Stimulated activated CD8-positive, alpha-beta memory T cell treated with anti-CD3 and anti-CD28 coated beads, Interleukin-12 subunit alpha, Interleukin-12 subunit beta, amount 100 ng/mL, for 24 hours (primary cell): Measurements from ENCODE around the gene DGKK.

ENCODE experiments used
- DNase-seq: peaks from one replicate; pipeline ENCODE4 v3.0.0-alpha.2; 2020; ENCODE audit errors: extremely low read depth

The DGKK gene

DNA sequence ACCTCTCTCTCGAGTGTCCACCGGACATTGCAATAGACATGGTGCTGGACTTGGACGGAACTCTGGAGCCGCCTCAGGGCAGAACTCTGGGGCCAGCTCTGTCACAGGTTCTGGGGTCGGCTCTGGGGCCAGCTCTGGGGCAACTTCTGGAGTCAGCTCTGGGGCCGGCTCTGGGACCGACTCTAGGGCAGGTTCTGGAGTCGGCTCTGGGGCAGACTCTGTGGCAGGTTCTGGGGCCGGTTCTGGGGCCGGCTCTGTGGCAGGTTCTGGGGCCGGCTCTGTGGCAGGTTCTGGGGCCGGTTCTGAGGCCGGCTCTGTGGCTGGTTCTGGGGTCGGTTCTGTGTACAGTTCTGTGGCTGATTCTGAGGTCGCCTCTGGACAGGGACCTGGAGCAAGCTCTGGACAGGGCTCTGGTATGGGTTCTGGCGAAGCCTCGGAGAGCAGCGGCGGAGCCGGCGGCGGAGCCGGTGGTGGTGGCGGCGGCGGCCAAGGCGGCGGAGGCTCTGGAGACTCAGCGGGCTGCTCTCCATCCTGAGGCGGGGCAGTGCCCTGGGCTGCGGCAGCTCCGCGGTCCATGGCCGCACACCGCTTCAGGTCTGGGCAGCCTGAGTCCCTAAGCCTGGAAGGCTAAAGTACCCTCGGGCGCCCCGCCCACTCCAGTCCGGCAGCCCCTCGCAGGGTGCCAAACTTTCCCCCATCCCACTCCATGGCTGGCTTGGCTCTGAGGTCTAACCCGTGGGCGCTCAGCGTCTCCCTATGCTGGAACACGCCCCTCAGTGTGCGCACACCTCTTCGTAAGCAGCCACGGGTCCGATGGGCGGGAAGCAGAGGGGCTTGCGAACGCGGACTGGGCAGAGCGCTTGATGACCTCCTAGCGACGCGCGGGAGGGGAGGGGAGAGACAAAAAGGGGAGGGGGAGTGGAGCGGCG, at the start of gene DGKK:
TSS of gene DGKK (minus strand) at position 723 of the 929 bp plus-strand sequence. CDS start at position 576, 147 bp downstream.
- DNase-seq, result no peak

- DNase-seq, result no peak
These were observed 44.2 kb upstream of the DGKK start for GRCh38 chrX:50514811-50515210.

DNA sequence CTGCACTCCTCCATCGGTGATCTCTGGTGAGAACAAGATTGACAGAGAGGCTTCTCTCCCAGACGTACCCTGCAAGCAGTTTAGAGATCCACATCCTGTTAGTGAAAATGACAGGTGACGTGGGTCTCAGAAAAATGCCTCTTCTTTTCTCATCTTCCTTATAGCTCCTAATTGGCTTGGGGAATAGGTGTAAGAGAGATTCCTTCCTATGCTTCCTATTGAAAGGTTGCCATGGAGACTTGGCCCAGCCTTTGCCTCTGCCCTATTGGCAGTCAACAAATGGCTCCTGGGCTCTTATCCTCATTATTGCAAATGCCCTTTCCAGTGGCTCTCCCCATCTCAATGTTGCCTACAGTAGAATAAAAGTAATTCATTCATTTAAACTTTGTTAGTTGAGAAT, 26.5 kb upstream of the DGKK start:
- DNase-seq, result no peak

- DNase-seq, result no peak
These were observed 25.0 kb upstream of the DGKK start for GRCh38 chrX:50495616-50496015.

GRCh38 chrX:50492720-50493119, 22.1 kb upstream of the DGKK start:
- no peak for DNase-seq

GRCh38 chrX:50484662-50485061, 14.0 kb upstream of the DGKK start:
- DNase-seq, result no peak

- DNase-seq, result no peak
These were observed 12.7 kb upstream of the DGKK start for GRCh38 chrX:50483283-50483682.

DNA sequence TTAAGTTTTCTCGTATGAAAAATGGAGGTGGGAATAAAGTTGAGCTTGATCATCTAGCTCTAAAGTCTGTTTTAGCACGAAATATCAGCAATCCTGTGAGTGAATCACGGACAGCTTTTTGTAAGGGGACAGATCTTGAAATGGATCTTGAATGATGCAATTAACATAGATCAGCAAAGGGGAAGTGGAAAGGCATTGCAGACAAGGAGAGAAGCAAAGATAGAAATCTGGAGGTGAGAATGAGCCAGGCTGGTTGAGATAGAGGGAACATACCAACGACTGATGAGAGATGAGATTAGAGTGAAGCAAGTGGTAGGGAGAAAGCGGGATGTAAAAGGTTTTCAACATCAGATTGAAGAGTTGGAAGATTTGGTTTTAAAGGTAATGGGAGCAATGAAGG, 4.6 kb upstream of the DGKK start:
- no peak for DNase-seq

GRCh38 chrX:50471390-50471789, 765 bp upstream of the DGKK start:
- no peak for DNase-seq

- DNase-seq, result no peak
These were observed 1.4 kb downstream of the DGKK start for GRCh38 chrX:50469206-50469605.

DNA sequence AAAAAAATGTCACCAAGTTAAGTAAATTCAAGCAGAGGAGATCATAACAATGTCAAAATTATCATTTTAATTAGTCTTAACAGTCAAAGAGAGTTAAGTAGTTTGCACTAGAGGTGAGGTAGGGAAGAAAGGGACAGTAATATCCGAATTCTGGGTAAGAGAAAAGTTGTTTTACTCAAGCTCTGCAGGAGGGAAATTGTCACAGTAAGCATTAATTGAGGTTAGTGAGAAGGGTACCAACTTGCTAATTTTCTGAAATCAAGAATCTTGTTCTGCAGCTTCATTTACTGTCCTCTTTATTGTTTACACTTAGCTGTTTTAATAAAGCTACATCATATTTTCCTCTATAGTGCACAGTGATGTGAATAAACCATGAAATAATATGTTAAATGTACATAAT, 11.0 kb downstream of the DGKK start:
- no peak for DNase-seq

GRCh38 chrX:50458483-50458882, 12.1 kb downstream of the DGKK start:
- DNase-seq, result no peak

GRCh38 chrX:50456712-50457484, 13.7 kb downstream of the DGKK start:
- no peak for DNase-seq

- DNase-seq, result no peak
These were observed 17.8 kb downstream of the DGKK start for GRCh38 chrX:50452782-50453181.

GRCh38 chrX:50450324-50450723, 20.3 kb downstream of the DGKK start:
- DNase-seq, result no peak

DNA sequence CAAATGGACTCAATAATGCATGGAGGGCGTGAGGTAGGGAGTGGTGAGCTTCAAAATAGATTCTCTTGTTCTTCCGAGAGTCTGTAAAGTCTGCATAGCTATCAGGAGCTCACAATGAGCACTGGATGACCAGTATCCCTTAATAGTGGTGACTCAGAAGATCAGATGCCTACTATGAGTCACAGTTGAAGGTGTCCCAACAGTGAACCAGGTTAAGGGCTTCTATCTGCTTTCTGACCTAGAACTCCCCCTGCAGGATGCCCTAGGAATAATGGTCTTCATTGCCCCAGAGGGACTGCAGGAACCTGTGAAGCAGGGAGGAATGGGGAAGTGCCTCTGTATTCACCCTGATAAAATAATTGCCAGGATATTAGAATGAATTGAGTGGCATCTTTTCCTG, 22.1 kb downstream of the DGKK start:
- DNase-seq, result no peak

DNA sequence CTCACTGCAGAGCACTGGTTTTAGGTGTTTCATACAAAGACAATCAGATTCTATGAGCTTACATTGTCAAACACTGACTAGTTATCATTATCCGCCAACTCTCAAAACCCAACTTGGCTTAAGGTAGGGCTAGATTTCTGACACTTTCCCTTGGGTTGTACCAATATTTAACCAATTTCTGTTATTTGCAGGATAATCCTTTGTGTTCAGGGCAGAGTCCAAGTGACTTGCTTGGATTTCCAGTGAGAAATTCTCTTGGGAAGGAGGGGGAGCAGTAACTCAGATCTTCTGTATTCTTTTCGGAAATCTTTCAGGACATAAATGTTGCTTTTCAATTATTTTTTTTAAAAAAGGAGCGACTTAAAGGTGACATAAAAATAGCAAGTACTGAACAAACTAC, 23.1 kb downstream of the DGKK start:
- DNase-seq, result no peak

DNA sequence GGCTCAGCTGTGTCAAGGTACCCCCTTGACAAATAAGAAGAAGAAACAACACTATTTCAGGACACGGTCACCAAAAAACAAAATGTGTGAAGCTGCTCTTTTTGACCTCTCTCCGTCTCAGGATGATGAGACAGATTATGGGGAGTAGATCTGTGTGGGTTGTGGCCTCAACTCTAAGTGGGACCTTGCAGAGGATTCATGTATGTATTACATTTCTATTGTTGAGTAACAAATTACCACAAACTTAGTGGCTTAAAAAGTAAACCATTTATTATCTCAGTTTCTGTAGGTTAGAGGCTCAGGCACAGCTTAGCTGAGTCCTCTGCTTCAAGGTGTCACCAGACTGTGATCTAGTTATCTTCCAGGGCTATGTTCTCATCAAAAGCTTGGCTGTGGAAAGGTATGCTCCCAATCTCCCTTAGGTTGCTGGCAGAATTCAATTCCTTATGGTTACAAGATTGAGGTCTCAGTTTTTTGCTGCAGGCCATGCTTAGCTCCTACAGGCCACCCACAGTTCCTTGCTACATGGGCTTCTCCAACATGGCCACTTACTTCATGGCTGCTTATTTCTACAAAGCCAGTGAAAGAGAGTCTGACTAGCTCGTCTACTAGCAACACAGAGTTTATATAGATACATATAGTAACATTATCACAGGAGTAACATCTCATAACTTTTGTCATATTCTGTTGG, 28.1 kb downstream of the DGKK start:
- no peak for DNase-seq

DNA sequence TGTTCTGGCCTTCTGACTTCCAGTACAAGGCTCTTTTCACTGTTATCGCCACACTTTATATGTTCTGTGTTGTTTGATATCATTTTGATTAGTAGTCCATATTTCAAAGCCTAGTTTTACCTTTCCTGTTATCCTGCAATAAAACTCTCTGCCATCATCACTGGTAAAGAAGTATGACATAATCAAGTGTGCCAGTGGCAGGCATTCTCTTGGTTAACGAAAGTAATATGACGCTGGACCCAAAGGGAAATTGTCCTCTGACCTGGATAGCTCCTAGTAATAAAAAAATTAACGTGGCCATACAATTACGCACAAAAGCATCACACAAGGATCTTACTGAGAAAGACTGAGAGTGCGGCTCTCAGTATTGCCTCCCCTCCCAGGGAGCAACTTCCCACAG, 33.8 kb downstream of the DGKK start:
- no peak for DNase-seq

DNA sequence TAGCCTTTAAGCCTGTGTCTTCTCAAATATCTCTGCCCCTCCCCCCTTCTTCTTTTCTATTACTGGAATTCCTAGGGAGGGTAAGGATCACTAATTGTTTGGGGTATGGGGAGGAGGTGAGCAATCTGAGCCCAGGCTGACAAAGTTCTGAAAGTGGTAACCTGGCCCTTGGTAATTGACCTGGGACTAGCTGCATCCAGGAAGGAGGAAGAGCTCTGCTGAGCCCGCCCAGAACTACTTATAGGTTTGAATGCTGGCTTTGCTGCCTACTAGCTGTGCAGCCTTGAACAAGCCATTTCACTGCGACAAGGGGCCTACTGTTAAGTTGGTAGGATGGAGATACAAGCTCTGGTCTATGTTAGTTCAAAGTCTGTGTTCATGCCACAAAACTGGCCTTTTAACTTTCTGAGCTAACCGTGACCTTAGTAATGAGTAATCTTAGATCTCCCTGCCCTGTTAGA, 37.8 kb downstream of the DGKK start:
- no peak for DNase-seq

DNA sequence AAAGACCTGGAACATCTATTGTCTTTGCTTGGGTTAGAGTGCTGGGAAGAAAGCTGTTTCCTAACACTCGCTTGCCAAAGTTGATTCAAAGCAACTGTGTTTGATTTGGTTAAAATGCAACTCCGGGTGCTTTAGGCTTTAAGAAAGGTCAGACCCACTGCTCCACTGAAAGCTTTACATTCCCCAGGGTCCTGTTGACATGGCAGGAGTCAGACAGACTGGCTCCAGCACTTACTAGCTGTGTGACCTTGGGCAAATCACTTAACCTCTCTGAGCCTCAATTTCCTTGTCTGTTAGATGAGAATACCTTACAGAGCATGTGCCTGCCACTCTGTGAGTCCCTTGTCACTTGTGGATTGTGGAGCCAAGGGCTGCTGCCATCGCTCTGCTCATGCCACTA, 39.0 kb downstream of the DGKK start:
- no peak for DNase-seq

GRCh38 chrX:50430917-50431575, 39.6 kb downstream of the DGKK start:
- DNase-seq, result no peak
